ENCODE measurements around the gene PPDPF.

Gene PPDPF

GRCh38 chr20:63560333-63560805 is 39.8 kb downstream of the PPDPF start:
- Histone ChIP-seq H3K27me3 (replicated peaks; ENCODE audit: control insufficient read depth, insufficient read depth, low read length) (no peaks in the 10 kb centered on the region), H3K4me3 (ENCODE audit: low read length) (no peak overlapping the region), H3K4me1 (ENCODE audit: control insufficient read depth, insufficient read depth, low read length) (no peaks in the 10 kb centered on the region), H3K9me3 (ENCODE audit: control insufficient read depth, low read length) (no peaks in the 10 kb centered on the region), H3K36me3 (ENCODE audit: control insufficient read depth, insufficient read depth, low read length, severe bottlenecking) (peaks cover 7% of the 10 kb centered on the region), H3K9ac (ENCODE audit: low read length) (no peak overlapping the region)
- no peak for DNase-seq (ENCODE audit: low read depth)

- Histone ChIP-seq H3K4me3 (ENCODE audit: low read length) (no peak overlapping the region), H3K27me3 (replicated peaks; ENCODE audit: control insufficient read depth, insufficient read depth, low read length) (no peaks in the 10 kb centered on the region), H3K9ac (ENCODE audit: low read length) (no peak overlapping the region), H3K4me1 (ENCODE audit: control insufficient read depth, insufficient read depth, low read length) (no peaks in the 10 kb centered on the region), H3K9me3 (ENCODE audit: control insufficient read depth, low read length) (no peaks in the 10 kb centered on the region), H3K36me3 (ENCODE audit: control insufficient read depth, insufficient read depth, low read length, severe bottlenecking) (peaks cover 7% of the 10 kb centered on the region)
- DNase-seq (ENCODE audit: low read depth) = no peak
Observed at GRCh38 chr20:63560856-63561609, 40.5 kb downstream of the PPDPF start.

- Histone ChIP-seq H3K9me3 (ENCODE audit: control insufficient read depth, low read length) (no peaks in the 10 kb centered on the region), H3K9ac (ENCODE audit: low read length) (no peak overlapping the region), H3K4me1 (ENCODE audit: control insufficient read depth, insufficient read depth, low read length) (no peaks in the 10 kb centered on the region), H3K27me3 (replicated peaks; ENCODE audit: control insufficient read depth, insufficient read depth, low read length) (no peaks in the 10 kb centered on the region), H3K4me3 (ENCODE audit: low read length) (no peak overlapping the region), H3K36me3 (ENCODE audit: control insufficient read depth, insufficient read depth, low read length, severe bottlenecking) (peaks cover 7% of the 10 kb centered on the region)
- DNase-seq (ENCODE audit: low read depth) = no peak
Observed at GRCh38 chr20:63561624-63562396, 41.2 kb downstream of the PPDPF start.

- no peak for DNase-seq (ENCODE audit: low read depth)
- Histone ChIP-seq H3K9me3 (ENCODE audit: control insufficient read depth, low read length) (no peaks in the 10 kb centered on the region), H3K36me3 (ENCODE audit: control insufficient read depth, insufficient read depth, low read length, severe bottlenecking) (peaks cover 7% of the 10 kb centered on the region)
Observed at GRCh38 chr20:63562461-63563224, 42.1 kb downstream of the PPDPF start.

GRCh38 chr20:63563225-63563935 is 42.8 kb downstream of the PPDPF start:
- Histone ChIP-seq H3K4me1 (ENCODE audit: control insufficient read depth, insufficient read depth, low read length) (no peaks in the 10 kb centered on the region), H3K27me3 (replicated peaks; ENCODE audit: control insufficient read depth, insufficient read depth, low read length) (no peaks in the 10 kb centered on the region), H3K9ac (ENCODE audit: low read length) (no peak overlapping the region), H3K36me3 (ENCODE audit: control insufficient read depth, insufficient read depth, low read length, severe bottlenecking) (peaks cover 7% of the 10 kb centered on the region), H3K4me3 (ENCODE audit: low read length) (no peak overlapping the region), H3K9me3 (ENCODE audit: control insufficient read depth, low read length) (no peaks in the 10 kb centered on the region)
- DNase-seq (ENCODE audit: low read depth) = no peak

More at GRCh38 chr20:63562461-63563224, 42.1 kb downstream of the PPDPF start:
- Histone ChIP-seq H3K27me3 (replicated peaks; ENCODE audit: control insufficient read depth, insufficient read depth, low read length) (no peaks in the 10 kb centered on the region), H3K4me3 (ENCODE audit: low read length) (no peak overlapping the region), H3K9ac (ENCODE audit: low read length) (no peak overlapping the region), H3K4me1 (ENCODE audit: control insufficient read depth, insufficient read depth, low read length) (no peaks in the 10 kb centered on the region)

GRCh38 chr20:63564036-63564810 is 43.7 kb downstream of the PPDPF start:
- DNase-seq (ENCODE audit: low read depth) = no peak
- H3K4me3 ChIP-seq (ENCODE audit: low read length) = no peak overlapping the region
- no peaks in the 10 kb centered on the region for H3K9me3 ChIP-seq (ENCODE audit: control insufficient read depth, low read length)
- no peak overlapping the region for H3K9ac ChIP-seq (ENCODE audit: low read length)
- H3K36me3 ChIP-seq (ENCODE audit: control insufficient read depth, insufficient read depth, low read length, severe bottlenecking) = peaks cover 7% of the 10 kb centered on the region
- H3K4me1 ChIP-seq (ENCODE audit: control insufficient read depth, insufficient read depth, low read length) = no peaks in the 10 kb centered on the region
- H3K27me3 ChIP-seq (replicated peaks; ENCODE audit: control insufficient read depth, insufficient read depth, low read length) = no peaks in the 10 kb centered on the region

- Histone ChIP-seq H3K4me1 (ENCODE audit: control insufficient read depth, insufficient read depth, low read length) (no peaks in the 10 kb centered on the region), H3K36me3 (ENCODE audit: control insufficient read depth, insufficient read depth, low read length, severe bottlenecking) (peaks cover 5% of the 10 kb centered on the region), H3K4me3 (ENCODE audit: low read length) (no peak overlapping the region), H3K27me3 (replicated peaks; ENCODE audit: control insufficient read depth, insufficient read depth, low read length) (no peaks in the 10 kb centered on the region), H3K9ac (ENCODE audit: low read length) (no peak overlapping the region), H3K9me3 (ENCODE audit: control insufficient read depth, low read length) (no peaks in the 10 kb centered on the region)
- no peak for DNase-seq (ENCODE audit: low read depth)
Observed at GRCh38 chr20:63565021-63565698, 44.6 kb downstream of the PPDPF start.

GRCh38 chr20:63565699-63566335 is 45.3 kb downstream of the PPDPF start:
- H3K4me3 ChIP-seq (ENCODE audit: low read length) = no peak overlapping the region
- H3K9me3 ChIP-seq (ENCODE audit: control insufficient read depth, low read length) = no peaks in the 10 kb centered on the region
- no peaks in the 10 kb centered on the region for H3K36me3 ChIP-seq (ENCODE audit: control insufficient read depth, insufficient read depth, low read length, severe bottlenecking)
- no peak for DNase-seq (ENCODE audit: low read depth)
- no peak overlapping the region for H3K9ac ChIP-seq (ENCODE audit: low read length)
- H3K4me1 ChIP-seq (ENCODE audit: control insufficient read depth, insufficient read depth, low read length) = no peaks in the 10 kb centered on the region
- no peaks in the 10 kb centered on the region for H3K27me3 ChIP-seq (replicated peaks; ENCODE audit: control insufficient read depth, insufficient read depth, low read length)

- H3K36me3 ChIP-seq (ENCODE audit: control insufficient read depth, insufficient read depth, low read length, severe bottlenecking) = no peaks in the 10 kb centered on the region
- DNase-seq (ENCODE audit: low read depth) = no peak
- no peak overlapping the region for H3K9ac ChIP-seq (ENCODE audit: low read length)
- H3K27me3 ChIP-seq (replicated peaks; ENCODE audit: control insufficient read depth, insufficient read depth, low read length) = no peaks in the 10 kb centered on the region
- no peak overlapping the region for H3K4me3 ChIP-seq (ENCODE audit: low read length)
- H3K4me1 ChIP-seq (ENCODE audit: control insufficient read depth, insufficient read depth, low read length) = no peaks in the 10 kb centered on the region
- no peaks in the 10 kb centered on the region for H3K9me3 ChIP-seq (ENCODE audit: control insufficient read depth, low read length)
Observed at GRCh38 chr20:63566395-63567135, 46.0 kb downstream of the PPDPF start.
